IPS-11a (cell line): ENCODE results near the gene GALNT10.

Experiments used
- H3K4me3 ChIP-seq: one replicate; pipeline ENCODE4 v1.5.1; 2013; ENCODE audit warnings: low read depth, low read length, control low read depth

The GALNT10 gene

DNA sequence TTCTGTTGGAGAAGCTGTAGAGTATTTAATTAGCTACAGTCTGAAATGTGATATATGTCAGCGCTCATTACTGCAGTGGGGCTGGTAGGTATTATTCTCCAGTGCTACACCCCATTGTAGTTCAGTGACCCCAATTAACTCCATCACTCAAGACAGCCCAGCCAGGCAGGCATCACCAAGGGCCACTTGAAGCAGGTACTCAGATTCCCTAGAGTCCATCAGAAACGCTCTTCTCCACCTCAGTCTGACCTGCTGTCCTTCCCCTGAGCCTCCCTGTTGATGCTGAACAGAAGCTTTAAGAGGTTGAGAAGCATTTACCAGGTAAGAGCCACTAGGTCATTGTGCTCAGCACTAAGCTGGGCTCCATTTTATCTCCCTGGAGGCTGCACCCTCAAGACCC, 71.8 kb downstream of the GALNT10 start:
- H3K4me3 ChIP-seq: no peak overlapping the region

DNA sequence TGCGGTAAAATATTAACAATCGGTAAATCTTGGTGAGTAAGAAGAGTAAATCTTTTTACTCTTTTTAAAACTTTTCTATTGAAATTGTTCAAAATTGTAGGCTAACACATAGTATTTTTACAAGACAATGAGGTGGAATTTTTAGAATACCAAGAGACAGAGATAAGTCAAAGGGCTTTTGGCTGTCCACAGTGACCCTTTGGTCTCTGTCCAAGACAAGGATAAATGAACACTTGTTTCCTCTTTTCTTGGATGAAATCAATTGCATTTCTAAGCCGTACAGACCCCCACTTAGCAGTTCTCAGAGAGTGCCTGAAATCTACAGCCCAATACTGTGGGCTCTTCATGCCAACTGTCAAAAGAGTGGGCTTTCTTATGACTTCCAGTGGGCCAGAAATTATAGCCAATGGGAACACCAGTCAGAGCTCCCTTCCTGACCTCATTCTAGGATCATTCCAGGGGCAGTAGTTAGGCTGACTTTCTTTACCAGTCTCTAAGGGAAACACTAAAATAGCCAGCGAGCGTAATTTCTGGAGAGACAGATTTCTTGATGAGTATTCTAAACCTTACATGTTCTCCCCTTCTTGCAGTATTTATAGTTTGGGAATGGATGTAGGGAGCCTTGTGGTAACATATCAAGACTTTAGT, 74.1 kb downstream of the GALNT10 start:
- no peak overlapping the region for H3K4me3 ChIP-seq

DNA sequence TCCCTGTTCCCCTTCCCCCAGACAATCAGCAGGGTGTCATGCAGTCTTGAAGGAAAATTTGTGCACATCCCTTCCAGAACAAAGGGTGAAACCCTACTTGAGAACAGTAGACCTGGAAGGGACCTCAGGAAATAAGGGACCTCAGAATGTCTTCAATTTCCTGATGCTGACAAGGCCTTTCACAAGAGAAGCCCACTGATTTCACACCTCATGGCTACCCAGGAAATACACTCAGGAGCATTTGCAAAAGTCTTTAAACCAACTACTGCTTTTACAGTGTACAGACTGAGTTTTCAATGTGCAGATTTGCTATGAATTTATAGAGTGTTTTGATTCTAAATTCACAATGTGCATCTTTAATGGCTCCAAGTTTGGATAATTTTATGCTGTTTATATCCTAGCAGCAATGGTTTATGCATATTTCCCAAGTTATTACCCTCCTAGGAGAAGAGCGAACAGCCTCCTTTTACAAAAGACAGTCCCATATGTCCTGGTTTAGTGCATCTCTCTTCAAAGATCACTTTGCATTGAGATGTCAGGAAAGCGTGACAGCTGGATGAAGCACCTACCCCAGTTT, 74.8 kb downstream of the GALNT10 start:
- H3K4me3 ChIP-seq: no peak overlapping the region

DNA sequence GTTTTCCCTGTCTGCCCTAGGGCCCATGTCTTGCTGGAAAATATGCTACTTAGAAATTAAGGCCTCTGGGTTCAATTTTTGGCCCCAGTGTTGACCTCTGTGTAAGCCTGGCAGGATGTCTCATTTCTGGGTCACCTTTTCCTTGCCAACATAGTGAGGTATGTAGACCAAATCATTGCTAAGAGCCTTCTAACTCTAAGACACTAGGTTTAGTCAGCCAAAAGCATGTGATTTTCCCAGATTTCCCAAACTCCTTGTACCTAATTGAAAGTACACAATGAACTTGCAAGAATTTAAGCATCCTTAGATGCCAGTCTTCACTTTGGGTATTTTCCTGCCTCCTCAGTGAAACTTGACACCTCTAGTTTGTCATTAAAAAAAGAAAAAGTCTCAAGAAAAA, 77.0 kb downstream of the GALNT10 start:
- no peak overlapping the region for H3K4me3 ChIP-seq

DNA sequence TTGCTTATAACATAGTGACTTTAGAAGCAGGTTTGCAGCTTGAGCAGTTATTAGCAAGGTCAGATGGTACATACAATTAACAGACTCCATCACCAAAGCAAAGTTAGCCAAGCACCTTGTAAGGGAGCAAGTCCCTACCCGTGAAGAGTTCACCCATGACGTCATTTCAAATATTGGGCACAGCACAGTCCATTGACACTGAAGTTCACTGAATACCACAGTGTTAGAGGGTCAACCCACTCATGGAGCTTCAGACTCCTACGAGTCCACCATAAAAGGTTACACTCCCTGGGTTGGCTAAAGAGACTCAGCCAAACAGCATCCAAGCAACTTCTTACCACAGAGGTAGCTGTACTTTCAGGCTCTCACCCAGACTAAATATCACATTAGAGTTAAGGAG, 77.5 kb downstream of the GALNT10 start:
- H3K4me3 ChIP-seq: no peak overlapping the region

DNA sequence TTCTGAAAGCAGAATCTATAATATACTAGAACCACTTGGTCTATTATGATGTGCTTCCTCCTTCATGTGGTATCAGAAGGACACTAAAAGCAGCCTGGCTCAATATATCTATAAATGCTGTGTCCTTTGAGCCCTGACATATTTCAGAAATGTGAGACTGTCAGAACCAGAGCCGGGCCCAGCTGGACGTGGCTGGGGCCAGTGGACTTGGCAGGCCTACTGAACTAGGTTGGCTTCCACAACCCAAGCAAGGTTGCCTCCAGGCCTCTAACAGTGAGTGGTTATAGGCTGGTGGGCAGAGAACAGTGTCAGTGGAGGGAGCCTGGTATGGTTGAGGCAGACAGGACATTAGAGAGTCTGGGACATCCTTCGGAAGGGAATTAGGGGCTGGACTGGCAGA, 78.9 kb downstream of the GALNT10 start:
- H3K4me3 ChIP-seq: no peak overlapping the region

DNA sequence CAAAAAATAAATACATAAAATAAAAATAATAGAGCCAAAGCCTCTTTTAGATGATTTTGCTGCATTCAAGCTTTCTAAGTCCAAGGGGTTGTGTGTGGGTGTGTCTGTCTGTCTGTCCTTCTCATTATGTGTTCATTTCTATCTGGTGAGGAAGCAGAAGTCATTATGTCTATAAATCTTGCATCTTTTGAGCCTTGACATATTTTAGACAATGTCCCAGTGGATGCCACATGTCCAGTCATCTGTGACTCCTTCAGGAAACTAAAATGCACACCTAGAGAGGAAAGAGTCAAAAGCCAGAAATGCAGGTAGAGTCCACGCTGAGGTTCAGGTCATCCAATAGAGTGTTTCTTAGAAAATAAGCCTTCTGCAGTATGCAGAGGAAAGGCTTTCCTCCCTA, 80.9 kb downstream of the GALNT10 start:
- H3K4me3 ChIP-seq: no peak overlapping the region

DNA sequence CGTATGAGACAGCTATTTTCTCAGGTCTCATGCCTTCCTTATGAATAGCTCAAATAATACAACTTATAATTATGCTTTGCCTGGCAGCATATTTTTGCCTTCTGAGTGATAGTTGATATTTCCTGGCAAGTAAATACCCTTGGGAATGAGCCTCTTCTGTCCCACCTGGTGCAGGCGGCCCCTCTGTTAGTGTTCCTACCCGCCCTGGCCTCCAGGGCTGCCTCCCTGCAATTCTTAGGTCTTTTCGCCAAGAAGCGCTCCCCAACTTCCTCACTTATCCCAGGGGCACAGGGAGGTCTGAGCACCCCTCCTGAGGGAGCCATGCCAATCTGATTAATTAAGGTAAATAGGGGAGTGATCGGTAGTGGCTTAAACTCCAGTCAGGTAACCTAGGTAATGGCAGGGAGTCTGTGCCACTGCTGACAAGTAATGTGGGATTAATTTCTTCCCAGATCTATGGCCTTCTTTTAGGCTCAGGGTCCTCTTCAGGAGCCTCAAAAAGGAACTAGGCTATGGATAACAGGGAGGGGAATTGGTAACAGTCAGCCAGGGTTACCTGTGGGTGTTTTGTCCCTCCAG, 81.5 kb downstream of the GALNT10 start:
- H3K4me3 ChIP-seq: no peak overlapping the region

DNA sequence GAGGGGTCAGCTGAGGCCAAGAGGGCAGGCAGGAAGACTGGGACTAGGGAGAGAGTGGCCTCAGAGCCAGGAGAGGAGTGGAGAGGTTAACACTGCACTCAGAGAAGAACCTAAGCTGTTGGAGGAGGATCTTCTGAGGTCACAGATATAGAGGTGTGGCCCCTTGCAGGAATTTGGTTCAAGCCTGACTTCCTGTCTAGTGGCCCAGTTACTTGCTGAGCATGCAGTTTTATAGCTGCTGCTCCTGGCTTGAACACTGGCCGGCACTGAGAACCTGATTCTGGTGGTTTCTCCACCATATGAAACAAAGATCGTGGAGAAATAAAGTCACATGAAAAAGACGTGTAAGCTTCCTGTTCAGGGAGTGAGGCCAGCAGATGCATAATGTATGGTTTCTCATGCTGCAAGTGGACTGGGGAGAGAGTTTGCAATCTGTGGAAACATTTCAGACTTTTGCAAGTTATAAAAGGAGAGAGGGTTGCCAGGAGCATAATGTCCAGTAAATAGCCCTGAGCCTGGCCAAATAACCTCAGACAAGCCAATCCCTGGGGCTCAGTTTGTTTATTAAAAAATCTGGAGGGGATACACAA, 82.6 kb downstream of the GALNT10 start:
- H3K4me3 ChIP-seq: no peak overlapping the region

DNA sequence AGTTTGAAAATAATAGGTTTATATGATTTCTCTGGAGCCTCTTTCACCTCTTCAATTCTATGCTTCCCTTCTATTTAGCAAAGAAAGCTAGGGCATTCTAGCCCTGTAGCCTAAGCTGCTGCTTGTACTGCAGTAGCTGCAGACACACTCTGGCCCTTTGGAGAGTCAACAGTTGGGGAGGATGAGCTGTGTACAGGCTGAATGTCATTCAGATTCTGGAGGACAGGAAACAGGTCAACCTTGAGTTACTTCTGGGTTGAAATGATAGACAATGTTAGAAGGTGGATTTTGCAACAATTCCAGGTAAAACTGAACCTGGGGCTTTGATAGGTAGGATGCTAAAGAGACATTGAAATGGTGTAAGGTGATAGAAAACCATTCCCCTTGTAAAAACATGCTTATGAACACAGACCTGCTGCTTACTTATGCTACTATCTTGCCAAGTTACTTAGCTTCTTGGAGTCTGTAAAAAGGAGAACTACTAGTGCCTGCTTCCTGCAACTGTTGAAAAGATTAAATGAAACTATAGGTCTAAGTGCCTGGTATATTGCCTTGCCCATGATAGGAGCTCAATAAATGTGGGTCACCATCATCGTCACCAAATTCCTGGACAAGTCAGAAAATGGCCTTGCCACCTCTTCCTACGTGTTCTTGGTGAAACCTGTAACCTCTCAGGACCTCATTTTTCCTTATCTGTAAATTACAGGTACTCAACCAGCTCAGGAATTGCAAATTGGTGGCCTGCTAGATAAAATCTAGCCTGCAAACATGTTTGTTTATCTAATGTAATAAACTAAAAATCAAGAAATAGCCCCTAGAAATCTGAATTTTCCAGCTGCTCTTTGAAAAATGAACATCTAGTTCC, 83.7 kb downstream of the GALNT10 start:
- H3K4me3 ChIP-seq: no peak overlapping the region

DNA sequence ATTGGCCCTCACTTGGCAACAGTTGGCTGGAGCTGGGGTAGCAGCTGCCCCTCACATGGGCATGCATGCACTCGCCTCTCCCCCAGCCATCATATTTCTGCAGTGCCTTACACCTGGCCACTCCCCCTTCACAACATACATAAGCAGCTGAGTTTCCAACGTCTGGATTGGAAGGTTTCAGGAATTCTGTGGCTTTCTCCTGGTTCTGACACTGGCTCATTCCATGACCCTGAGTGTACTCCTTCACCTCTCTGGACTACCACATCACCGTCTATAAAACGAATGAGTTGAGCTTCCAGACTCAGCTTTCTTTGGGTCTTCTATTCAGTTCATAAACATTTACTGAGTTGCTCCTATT, 84.3 kb downstream of the GALNT10 start:
- no peak overlapping the region for H3K4me3 ChIP-seq

DNA sequence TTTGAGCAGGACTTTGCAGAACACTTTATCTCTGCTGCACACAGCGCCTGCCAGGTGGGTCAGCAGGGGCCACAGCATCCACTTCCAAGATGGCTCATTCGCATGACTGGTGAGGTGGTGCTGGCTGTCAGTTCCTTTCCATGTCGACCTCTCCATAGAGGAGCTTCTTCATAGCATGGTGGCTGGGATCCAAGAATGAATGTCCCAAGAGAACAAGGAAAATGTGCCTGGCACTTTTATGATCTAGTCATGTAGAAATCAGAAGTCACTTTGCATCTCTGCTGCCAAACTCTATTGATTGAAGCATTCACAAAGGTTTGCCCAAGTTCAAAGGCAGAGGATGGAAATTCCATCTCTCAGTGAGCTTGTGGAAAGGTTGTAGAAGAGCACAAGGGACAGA, 85.0 kb downstream of the GALNT10 start:
- H3K4me3 ChIP-seq: no peak overlapping the region

DNA sequence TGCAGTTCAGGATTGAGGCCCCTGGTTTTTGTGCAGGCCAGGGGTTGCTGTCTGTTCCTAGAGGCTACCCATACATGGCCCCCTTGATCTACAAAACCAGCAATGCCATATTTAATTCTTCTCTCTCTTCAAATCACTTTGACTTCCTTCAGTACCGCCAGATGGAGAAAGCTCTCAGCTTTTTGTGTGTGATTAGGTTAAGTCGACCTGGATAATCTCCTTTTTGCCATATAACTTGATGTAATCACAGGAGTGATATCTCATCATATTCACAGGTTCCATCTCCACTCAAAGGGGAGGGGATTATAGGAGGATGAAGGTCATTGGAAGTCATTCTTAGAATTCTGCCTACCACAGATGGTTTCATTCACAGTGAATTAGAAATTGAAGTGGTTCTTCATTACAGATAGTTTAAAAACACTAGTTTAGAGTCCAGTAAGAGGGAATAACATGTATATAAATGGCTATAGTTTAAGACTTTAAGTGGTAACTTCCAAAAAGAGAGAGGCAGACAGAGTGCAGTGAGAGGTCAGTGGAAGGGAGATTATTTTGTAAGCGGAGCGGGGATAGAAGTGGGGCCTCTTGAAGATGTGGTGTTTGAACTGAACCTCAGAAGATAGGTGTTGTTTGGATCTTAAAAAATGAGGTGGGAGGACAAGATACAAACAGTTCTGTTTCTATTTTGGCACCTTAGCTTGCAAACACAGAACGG, 85.9 kb downstream of the GALNT10 start:
- no peak overlapping the region for H3K4me3 ChIP-seq

DNA sequence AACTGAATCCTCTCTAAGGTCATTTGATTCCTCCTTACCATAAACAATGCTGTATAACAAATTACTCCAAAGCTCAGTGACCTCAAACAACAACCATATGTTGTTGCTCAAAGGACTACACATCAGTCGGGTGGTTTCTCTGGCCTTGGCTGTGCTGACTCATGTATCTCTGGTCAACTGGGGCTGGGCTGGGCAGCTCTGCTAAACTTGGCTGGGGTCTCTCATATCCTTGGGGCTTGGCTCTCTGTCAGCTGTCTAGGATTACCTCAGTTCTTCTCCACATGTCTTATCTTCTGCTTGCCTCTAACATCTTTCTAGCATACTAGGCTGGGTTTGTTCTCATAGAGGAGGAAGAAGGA, 86.4 kb downstream of the GALNT10 start:
- no peak overlapping the region for H3K4me3 ChIP-seq

DNA sequence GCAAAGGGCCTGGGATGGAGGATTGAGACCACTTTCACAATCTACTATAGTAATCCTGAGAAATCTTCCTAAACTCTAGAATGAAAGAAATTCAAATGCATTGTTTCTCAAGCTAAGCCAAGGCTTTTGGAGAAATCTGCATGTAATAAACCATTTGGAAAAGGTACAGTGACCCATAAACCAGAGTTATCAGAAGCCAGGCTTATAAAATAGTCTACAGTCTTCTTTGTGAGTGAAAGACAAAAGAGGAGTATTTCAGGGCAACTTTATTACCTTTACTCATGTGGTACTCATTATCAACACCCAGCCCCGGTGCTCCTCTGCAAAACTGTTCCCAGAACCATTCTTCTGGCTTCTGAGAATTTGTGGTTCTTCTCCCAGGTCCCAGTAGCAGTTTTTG, 87.0 kb downstream of the GALNT10 start:
- H3K4me3 ChIP-seq: no peak overlapping the region

DNA sequence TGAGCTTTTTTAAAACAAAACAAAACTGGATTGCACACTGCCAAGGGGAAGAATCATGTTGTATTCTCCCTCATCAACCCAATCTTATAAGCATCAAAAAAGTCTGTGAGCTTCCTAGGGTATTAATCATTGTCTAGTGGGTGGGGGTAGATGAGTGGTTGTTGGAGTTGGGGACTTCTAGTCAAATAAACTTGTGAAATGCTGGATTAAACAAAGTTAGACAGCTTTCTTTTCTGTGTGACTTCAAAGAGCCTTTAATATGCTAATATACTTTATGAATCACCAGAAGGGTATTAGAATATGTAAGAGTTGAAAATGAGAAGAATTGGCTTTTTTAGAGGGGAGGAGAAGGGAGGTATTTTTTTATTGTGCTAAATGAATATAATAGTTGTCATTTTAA, 87.7 kb downstream of the GALNT10 start:
- no peak overlapping the region for H3K4me3 ChIP-seq

DNA sequence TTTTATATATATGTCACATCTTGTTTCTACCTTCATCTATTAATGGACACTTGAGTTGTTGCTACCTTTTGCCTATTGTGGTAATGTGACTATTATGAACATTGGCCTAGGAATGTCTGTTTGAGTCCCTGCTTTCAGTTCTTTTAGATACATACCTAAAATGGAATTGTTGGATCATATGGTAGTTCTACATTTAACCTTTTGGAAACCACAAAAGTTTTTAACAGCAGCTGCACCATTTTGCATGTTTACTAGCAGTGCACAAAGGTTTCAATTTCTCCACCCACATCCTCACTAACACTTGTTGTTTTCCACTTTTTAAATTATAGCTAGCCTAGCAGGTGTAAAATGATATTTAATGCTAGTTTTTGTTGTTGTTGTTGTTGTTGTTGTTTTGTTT, 88.4 kb downstream of the GALNT10 start:
- H3K4me3 ChIP-seq: no peak overlapping the region

DNA sequence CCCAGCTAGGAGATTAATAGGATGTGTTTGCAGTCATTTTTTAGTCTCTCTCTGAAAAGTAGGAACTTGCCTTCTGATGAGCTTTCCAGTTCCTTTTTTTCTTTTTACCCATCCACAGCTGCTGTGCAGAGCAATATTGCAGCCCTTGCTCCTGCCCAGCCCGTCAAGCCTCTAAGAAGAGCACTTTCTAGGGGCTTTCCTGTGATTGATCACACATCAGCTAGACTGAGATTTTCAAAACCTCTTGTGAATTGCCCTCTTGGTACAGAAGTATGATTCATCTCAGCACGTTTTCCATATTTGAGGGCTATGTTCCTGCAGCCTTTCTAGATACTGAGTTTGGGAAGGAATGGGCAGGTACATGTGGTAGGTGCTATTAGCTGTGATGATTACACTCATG, 93.9 kb downstream of the GALNT10 start:
- no peak overlapping the region for H3K4me3 ChIP-seq

DNA sequence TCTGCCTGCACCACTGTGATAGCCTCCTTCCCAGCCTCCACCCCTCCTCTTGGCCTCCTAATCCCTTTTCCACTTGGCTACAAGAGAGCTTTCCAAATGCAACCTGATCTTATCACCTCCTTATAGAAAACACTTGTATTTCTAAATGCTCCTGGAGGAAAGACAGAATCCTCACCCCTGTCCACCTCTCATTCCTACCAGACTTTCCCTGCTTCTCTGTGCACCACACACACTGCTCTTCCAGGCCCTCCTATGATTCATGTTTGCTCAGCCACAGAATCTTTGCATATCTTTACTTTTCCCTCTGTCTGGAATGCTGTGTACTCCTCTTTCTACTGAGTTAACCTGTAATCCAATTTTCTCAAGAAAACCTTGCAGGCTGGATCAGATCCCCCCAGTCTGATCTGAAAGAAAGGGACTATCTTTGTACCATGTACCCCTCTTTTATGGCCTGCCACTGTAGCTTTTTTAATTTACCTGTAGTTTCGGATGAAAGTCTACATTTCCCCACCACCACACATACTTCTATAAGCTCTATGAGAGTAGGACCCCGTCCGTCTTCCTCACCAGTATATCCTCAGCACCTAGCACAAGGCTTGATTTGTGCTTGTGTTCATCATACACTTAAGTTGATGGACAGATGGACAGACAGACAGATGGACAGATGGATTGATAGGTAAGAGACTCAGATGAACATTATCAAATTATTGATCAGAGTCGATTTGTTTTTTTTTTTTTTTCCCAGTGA, 95.3 kb downstream of the GALNT10 start:
- H3K4me3 ChIP-seq: no peak overlapping the region

DNA sequence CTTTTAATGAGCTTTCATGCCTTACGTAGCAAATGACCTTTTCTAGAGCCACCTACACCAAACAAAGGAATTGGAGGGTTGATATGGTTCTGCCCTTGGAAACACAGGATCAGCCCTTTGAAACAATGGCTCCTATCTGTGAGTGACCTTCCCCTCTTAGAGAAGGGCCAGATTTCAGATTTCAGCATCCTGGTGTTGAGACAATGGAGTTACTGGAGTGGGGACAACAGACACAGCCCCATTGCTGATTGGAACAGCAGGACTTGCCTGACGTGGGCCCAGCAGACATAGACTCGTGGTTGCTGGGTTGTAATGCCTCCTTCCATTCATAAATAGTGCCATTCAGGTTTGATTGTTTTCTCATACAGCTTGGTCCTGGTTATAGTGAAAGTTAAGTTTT, 96.0 kb downstream of the GALNT10 start:
- no peak overlapping the region for H3K4me3 ChIP-seq
